HepG2 (cell line): ENCODE measurements around the gene VAPB. TPM values are rescaled to one million over a fixed set of nuclear protein-coding genes. Genes with fewer than 3 reads are reported as not detected.
A peak's percentile ranks its signal among the peaks of the same experiment; 100 is the strongest.
"Not testable (repeated sequence)": the region's sequence is repeated elsewhere in the genome, so short reads cannot be mapped to it uniquely, and the experiment has no call there.

Experiments
- ATAC-seq: fragments of 200-7000 bp; cut with Tn5 transposase; 3 replicates; pipeline ENCODE4 v1.9.1; 2020; ENCODE audit warnings: mild to moderate bottlenecking, moderate library complexity
- BruUV-seq: library from RNA; stranded (reverse); fragments of 400-500 nt; replicated peaks from 2 replicates; lab custom pipeline; 2021; lab: Mats Ljungman, UMichigan
- CTCF ChIA-PET: fragments of 300-600 bp; formaldehyde crosslinking; extraction: SDS; loops from one replicate; lab custom pipeline; 2021; ENCODE audit warnings: low total read pairs, inconsistent platforms, low intra/inter-chr PET ratio; lab: Yijun Ruan, JAX
- POLR2A ChIA-PET: fragments of 350-600 bp; sonication (Branson Sonifier 250); formaldehyde crosslinking; loops from one replicate; lab custom pipeline; 2020; ENCODE audit warnings: antibody characterized with exemption, inconsistent platforms; lab: Yijun Ruan, JAX
- DNase-seq: peaks from one replicate; pipeline ENCODE4 v3.0.0-alpha.2; 2015; ENCODE audit warnings: low spot score
- FAIRE-seq: peaks from 3 replicates; lab custom pipeline; 2011; peaks lifted over from hg19 to GRCh38; lab: Jason Lieb, UNC
- H2AFZ ChIP-seq: one replicate; pipeline ENCODE4 v1.6.1; 2011; ENCODE audit warnings: low read length, inconsistent platforms
- H3K27ac ChIP-seq: fragments of 300-600 bp; 3 replicates; pipeline ENCODE4 v1.8.0; 2011; ENCODE audit warnings: mixed run types, mild to moderate bottlenecking, mixed read lengths, low read length, inconsistent platforms; ENCODE audit not compliant: insufficient read depth; ENCODE audit errors: extremely low read length
- H3K27me3 ChIP-seq, 2 experiments: fragments of 200-600 bp in 1 of 2; 2 replicates in 1 of 2; 3 replicates in 1 of 2; pipeline versions ENCODE4 v1.6.0 to v1.8.0; 2011; ENCODE audit warnings: low read length in 2 of 2, mild to moderate bottlenecking in 2 of 2, moderate library complexity in 2 of 2, inconsistent platforms in 1 of 2; ENCODE audit not compliant: insufficient read depth in 2 of 2, control insufficient read depth in 1 of 2
- H3K36me3 ChIP-seq, 2 experiments: fragments of 200-600 bp in 1 of 2; replicated peaks in 1 of 2; 2 replicates in 1 of 2; 3 replicates in 1 of 2; pipeline versions ENCODE4 v1.5.1 to v1.8.0; 2011; ENCODE audit warnings: low read length in 2 of 2, inconsistent platforms in 1 of 2; ENCODE audit not compliant: insufficient read depth in 2 of 2, control insufficient read depth in 1 of 2
- H3K4me1 ChIP-seq: 2 replicates; pipeline ENCODE4 v1.5.1; 2012; ENCODE audit warnings: low read length, inconsistent platforms; ENCODE audit not compliant: insufficient read depth
- H3K4me2 ChIP-seq: 2 replicates; pipeline ENCODE4 v1.6.0; 2011; ENCODE audit warnings: low read depth, low read length, inconsistent platforms
- H3K4me3 ChIP-seq, 3 experiments: fragments of 200-600 bp in 1 of 3; sonication (generic), shearing (Covaris generic) in 1 of 3; replicated peaks in 1 of 3; 2 replicates each; pipeline ENCODE4 v1.5.1; 2011 to 2016; ENCODE audit warnings: low read length in 3 of 3, inconsistent platforms in 2 of 3, low read depth in 2 of 3, mild to moderate bottlenecking in 2 of 3, control low read depth in 1 of 3, mixed read lengths in 1 of 3; ENCODE audit not compliant: insufficient read depth in 1 of 3
- H3K79me2 ChIP-seq: one replicate; pipeline ENCODE4 v1.6.1; 2011; ENCODE audit warnings: low read length, inconsistent platforms; ENCODE audit not compliant: insufficient read depth
- H3K9ac ChIP-seq: 2 replicates; pipeline ENCODE4 v1.6.0; 2011; ENCODE audit warnings: mild to moderate bottlenecking, low read depth, low read length, inconsistent platforms; ENCODE audit not compliant: insufficient read depth
- H3K9me3 ChIP-seq: 2 replicates; pipeline ENCODE4 v1.5.1; 2012; ENCODE audit warnings: mild to moderate bottlenecking, low read length
- H4K20me1 ChIP-seq: 2 replicates; pipeline ENCODE4 v1.6.0; 2011; ENCODE audit warnings: inconsistent platforms, mild to moderate bottlenecking, low read length, moderate library complexity; ENCODE audit not compliant: insufficient read depth
- AGO2 ChIP-seq: fragments of 200-400 bp; formaldehyde crosslinking; optimal IDR thresholded peaks from 2 replicates; pipeline ENCODE3; 2017; ENCODE audit warnings: mild to moderate bottlenecking, low read depth, low read length, moderate library complexity
- POGZ ChIP-seq: sonication (generic); formaldehyde crosslinking; IDR thresholded peaks from 2 replicates; pipeline ENCODE4 v1.4.0; 2020; ENCODE audit warnings: mild to moderate bottlenecking, missing genetic modification reagents
- ZBTB33 ChIP-seq: sonication (generic); formaldehyde crosslinking; IDR thresholded peaks from 2 replicates; pipeline ENCODE4 v1.4.0; 2020; ENCODE audit warnings: missing genetic modification reagents
- ZNF280D ChIP-seq: sonication (generic); formaldehyde crosslinking; IDR thresholded peaks from 2 replicates; pipeline ENCODE4 v1.5.1; 2020; ENCODE audit warnings: mild to moderate bottlenecking, missing genetic modification reagents
- WGBS: methylation state at CpG from one replicate; pipeline ENCODE4 v1.1.6; 2017; ENCODE audit warnings: low lambda C conversion rate; 5-methylcytosine and 5-hydroxymethylcytosine counted together
- in situ Hi-C: cut with HindIII; loops from 2 replicates; pipeline ENCODE4 v1.10.0; 2017; ENCODE audit warnings: low pct_unique_long_range_greater_than_20kb; ENCODE audit not compliant: extremely low pct_ligation_motif_present
- intact Hi-C: fragments of 100-400 bp; cut with micrococcal nuclease; formaldehyde crosslinking; loops from one replicate; pipeline ENCODE4 v1.10.0; 2022; ENCODE audit not compliant: unreplicated experiment
- polyA plus RNA-seq, 8 experiments: library from polyadenylated mRNA; depleted of rRNA in 3 of 8; stranded (reverse) in 7 of 8; unstranded in 1 of 8; fragments of >200 nt; fragmentation: Illumina TruSeq in 4 of 8; extraction: Trizol in 4 of 8; gene quantifications; 2 replicates each; pipeline versions ENCODE4 v1.2.1 to v1.2.3, GENCODE V29; 2011 to 2016; ENCODE audit warnings: low read depth in 4 of 8, missing spikeins in 1 of 8, mixed read lengths in 1 of 8; ENCODE audit not compliant: insufficient read depth in 1 of 8
- total RNA-seq, 5 experiments: library from RNA; depleted of rRNA; stranded (reverse); fragments of >200 nt; fragmentation: Illumina TruSeq; extraction: Trizol; gene quantifications; 2 replicates each; pipeline ENCODE4 v1.2.3, GENCODE V29; 2016; ENCODE audit warnings: low read depth in 1 of 5

Gene VAPB
- total and polyA plus RNA-seq, 2 of the 13 experiments (the other 11 are each of a cell fraction or from before 2014, with no cell fraction given): 18.6 to 48.5 TPM

DNA sequence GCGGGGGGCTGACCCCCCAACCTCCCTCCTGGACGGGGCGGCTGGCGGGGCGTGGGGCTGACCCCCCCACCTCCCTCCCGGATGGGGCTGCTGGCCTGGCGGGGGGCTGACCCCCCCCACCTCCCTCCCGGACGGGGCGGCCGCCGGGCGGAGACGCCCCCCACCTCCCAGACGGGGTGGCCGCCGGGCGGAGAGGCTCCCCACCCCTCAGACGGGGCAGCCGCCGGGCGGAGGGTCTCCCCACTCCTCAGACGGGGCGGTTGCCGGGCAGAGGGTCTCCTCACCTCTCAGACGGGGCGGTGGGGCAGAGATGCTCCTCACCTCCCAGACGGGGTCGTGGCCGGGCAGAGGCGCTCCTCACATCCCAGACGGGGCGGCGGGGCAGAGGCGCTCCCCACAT, 25.2 kb downstream of the VAPB start:
- H3K27me3 ChIP-seq, POLR2A ChIA-PET, ATAC-seq, CTCF ChIA-PET, H3K27ac ChIP-seq, H4K20me1 ChIP-seq, in situ Hi-C loops: not testable (repeated sequence)
- H3K36me3 ChIP-seq: peaks cover 10 to 27% of the 10 kb centered on the region in 2 experiments
- peak; percentile 25 for TF ChIP-seq AGO2
- TF ChIP-seq, all 625 proteins: peak for 1; not testable (repeated sequence) for 624
- peaks cover 35% of the 10 kb centered on the region for H3K4me1 ChIP-seq
- BruUV-seq, DNase-seq, H3K9ac ChIP-seq, H3K4me3 ChIP-seq, FAIRE-seq, H2AFZ ChIP-seq, intact Hi-C loops, H3K4me2 ChIP-seq, H3K9me3 ChIP-seq: not testable (repeated sequence)
- H3K79me2 ChIP-seq: peaks cover 71% of the 10 kb centered on the region
- no CpG with 5 or more reads among the region's 35 CpGs for WGBS

DNA sequence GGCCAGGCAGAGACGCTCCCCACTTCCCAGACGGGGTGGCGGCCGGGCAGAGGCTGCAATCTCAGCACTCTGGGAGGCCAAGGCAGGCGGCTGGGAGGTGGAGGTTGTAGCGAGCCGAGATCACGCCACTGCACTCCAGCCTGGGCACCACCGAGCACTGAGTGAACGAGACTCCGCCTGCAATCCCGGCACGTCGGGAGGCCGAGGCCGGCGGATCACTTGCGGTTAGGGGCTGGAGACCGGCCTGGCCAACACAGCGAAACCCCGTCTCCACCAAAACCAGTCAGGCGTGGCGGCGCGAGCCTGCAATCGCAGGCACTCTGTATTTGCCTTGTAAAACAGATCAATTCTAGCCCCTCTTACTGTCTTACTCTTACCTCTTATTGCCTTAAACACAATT, 25.8 kb downstream of the VAPB start:
- TF ChIP-seq ZNF280D: 0 out of 2 replicates have a peak, but pooled peaks have one; percentile 27
- peak; percentile 55 for TF ChIP-seq ZBTB33 (CRISPR knock-in tag)
- TF ChIP-seq POGZ (CRISPR knock-in tag): 0 out of 2 replicates have a peak, but pooled peaks have one; percentile 24
- H3K9ac ChIP-seq, H4K20me1 ChIP-seq, intact Hi-C loops, H2AFZ ChIP-seq, H3K4me2 ChIP-seq, FAIRE-seq, DNase-seq, POLR2A ChIA-PET, H3K9me3 ChIP-seq, in situ Hi-C loops, H3K4me3 ChIP-seq, BruUV-seq, H3K27me3 ChIP-seq, ATAC-seq, CTCF ChIA-PET, H3K27ac ChIP-seq: not testable (repeated sequence)
- Histone ChIP-seq H3K4me1 (peaks cover 30% of the 10 kb centered on the region), H3K36me3 (peaks cover 13 to 32% of the 10 kb centered on the region in 2 experiments), H3K79me2 (peaks cover 67% of the 10 kb centered on the region)
- 97% methylated on average over 22 of the region's 26 CpGs for WGBS
